CD4-positive, alpha-beta T cell treated with Interleukin-4 for 4 hours (primary cell): ENCODE measurements around the gene GFRAL.
"Not testable (repeated sequence)": the region's sequence is repeated elsewhere in the genome, so short reads cannot be mapped to it uniquely, and the experiment has no call there.

ENCODE experiments used
- DNase-seq: peaks from one replicate; pipeline ENCODE4 v3.0.0-alpha.2; 2020

Gene GFRAL

GRCh38 chr6:55327169-55327568 lies at the start of gene GFRAL:
TSS of gene GFRAL (plus strand) at chr6:55327469. CDS start at chr6:55327555, 86 bp downstream.
- no peak for DNase-seq

DNA sequence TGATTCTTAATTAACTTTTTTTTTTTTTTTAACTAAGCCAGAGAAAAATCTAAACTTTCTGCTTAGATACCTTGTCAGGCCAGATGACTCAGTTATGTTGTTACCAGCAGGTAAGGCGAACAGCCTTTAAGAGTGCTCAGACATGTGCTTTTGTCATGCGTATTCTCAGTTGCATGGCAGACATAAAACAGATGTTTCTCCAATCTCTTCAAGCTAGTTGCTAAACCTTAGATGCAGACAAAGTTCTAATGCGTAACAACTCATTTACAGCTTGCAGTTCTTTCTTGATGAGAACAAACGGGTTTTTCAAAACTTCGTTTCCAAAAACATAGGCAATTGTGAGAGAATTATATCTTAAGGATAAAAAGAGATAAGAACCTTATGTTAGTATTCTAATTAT lies 49.6 kb upstream of the GFRAL start:
- no peak for DNase-seq

DNA sequence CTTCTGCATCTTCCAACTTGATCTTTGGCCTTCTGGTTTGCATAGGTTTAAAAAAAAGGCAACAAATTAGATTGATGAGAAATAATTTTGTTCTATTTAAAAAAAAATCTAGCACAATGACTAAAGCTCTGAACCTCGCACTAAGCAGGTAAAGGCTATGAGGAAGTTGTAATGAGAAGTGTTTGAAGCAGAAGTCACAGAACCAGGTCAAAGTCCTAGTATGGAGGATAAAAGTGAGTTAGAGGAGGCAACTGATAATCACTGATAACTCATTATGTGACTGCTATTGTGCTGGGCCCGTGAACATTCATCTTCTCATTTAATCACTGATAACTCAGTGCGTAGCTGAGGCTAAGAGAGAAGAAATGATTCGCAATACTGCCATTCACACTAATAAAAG lies 46.1 kb upstream of the GFRAL start:
- DNase-seq: no peak

GRCh38 chr6:55282115-55282514 lies 45.2 kb upstream of the GFRAL start:
- DNase-seq: no peak

GRCh38 chr6:55286824-55287223 lies 40.4 kb upstream of the GFRAL start:
- DNase-seq: no peak

DNA sequence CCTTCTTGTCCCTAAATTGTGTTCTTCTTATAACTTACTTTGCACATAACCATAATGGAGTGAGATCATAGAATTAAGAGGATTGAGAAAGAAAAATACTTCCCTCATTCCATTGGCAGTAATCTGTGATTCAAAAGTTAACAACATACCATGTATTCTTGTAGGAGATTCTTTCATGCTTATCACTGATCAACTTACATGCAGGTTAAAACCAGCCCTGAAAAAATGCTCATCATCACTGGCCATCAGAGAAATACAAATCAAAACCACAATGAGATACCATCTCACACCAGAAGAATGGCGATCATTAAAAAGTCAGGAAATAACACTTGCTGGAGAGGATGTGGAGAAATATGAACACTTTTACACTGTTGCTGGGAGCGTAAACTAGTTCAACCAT lies 36.5 kb upstream of the GFRAL start:
- no peak for DNase-seq

GRCh38 chr6:55293116-55293515 lies 34.2 kb upstream of the GFRAL start:
- no peak for DNase-seq

DNA sequence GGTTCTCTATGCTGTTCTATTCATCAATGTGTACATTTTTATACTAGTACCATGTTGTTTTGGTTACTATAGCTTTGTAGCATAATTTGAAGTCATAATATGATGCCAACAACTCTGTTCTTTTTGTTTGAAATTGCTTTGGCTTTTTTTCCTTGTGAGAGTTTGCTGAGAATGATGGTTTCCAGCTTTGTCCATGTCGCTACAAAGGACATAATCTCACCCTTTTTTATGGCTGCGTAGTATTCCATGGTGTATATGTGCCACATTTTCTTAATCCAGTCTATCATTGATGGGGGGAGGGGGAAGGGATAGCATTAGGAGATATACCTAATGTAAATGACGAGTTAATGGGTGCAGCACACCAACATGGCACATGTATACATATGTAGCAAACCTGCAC lies 30.1 kb upstream of the GFRAL start:
- DNase-seq: not testable (repeated sequence)

- no peak for DNase-seq
Measured at GRCh38 chr6:55299286-55299985, 27.8 kb upstream of the GFRAL start.

DNA sequence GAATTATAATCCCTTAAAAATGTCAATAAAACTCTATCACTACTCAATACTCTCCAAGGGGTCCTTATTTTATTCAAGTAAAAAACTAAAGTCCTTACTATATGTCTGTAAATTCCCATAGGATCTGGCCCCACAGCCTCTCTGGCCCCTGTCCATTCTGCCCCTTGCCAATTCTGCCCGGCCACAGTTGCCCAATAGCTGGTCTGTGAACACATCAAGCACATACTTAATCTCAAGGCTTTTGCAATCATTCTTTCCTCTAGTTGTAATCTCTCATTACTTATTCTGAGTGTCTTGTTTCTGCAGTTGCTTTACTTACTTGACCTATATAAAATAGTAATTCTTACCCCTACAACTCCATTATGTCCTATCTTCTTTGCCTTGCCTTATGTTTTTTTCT lies 22.5 kb upstream of the GFRAL start:
- no peak for DNase-seq

- DNase-seq: no peak
Measured at GRCh38 chr6:55319961-55320695, 7.1 kb upstream of the GFRAL start.

- DNase-seq: no peak
Measured at GRCh38 chr6:55320696-55321086, 6.6 kb upstream of the GFRAL start.

DNA sequence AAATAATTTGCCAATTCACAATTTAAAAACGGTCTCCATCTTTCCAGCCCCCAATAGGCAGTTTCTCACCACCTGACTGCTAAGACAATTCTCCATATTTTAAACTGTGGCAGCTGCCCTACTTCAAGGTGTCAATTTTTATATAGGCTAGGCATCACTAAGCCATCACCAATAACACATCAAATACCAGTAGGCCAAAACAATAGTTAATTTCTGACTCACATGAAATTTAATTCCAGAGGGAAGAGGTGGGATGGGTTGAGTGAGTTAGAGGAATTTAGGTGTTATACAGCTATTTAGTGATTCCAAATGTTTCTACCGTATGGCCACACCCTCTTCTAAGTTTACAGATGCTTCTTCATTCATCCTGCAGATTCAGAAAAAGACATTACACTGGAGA lies 49.9 kb downstream of the GFRAL start:
- DNase-seq: no peak

GRCh38 chr6:55379471-55379870 lies 52.2 kb downstream of the GFRAL start:
- DNase-seq: no peak

GRCh38 chr6:55379895-55380294 lies 52.6 kb downstream of the GFRAL start:
- no peak for DNase-seq

DNA sequence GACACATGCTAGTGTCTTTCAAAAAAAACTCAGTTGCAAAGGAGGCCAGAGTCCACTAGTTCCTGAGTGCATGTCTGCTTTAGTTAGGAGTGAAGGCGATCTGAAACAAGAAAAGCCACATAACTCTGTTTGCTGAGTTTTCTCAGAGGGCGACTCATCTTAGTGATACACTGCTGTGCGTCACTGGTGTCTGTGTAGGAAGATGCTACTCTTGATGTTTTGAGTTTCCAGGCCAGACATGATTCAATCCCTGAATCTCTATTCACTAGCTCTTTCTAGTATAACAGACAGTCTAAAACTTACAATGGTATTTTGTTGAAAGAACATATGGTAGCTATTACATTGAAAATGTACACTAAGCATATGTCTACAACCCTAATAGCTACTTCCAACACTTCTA lies 60.9 kb downstream of the GFRAL start:
- DNase-seq: no peak

- DNase-seq: no peak
Measured at GRCh38 chr6:55395871-55396270, 68.6 kb downstream of the GFRAL start.

DNA sequence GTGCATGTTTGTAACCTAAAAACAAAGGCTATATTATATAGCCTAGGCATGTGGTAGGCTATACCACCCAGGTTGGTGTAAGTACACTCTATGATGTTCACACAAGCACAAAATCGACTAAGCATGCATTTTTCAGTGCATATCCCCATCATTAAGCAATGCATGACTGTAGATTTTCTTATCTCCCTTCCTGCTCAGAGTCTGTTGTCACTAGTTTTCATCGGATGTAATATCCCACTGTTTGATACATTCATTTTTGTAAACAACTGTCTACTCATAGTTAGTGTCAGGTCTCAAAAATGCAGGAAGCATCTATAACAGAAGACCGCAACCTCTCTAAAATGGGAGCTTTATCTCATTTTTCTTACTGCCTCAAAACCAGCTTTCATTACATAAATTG lies 70.7 kb downstream of the GFRAL start:
- no peak for DNase-seq

- no peak for DNase-seq
Measured at GRCh38 chr6:55399351-55399750, 72.1 kb downstream of the GFRAL start.

DNA sequence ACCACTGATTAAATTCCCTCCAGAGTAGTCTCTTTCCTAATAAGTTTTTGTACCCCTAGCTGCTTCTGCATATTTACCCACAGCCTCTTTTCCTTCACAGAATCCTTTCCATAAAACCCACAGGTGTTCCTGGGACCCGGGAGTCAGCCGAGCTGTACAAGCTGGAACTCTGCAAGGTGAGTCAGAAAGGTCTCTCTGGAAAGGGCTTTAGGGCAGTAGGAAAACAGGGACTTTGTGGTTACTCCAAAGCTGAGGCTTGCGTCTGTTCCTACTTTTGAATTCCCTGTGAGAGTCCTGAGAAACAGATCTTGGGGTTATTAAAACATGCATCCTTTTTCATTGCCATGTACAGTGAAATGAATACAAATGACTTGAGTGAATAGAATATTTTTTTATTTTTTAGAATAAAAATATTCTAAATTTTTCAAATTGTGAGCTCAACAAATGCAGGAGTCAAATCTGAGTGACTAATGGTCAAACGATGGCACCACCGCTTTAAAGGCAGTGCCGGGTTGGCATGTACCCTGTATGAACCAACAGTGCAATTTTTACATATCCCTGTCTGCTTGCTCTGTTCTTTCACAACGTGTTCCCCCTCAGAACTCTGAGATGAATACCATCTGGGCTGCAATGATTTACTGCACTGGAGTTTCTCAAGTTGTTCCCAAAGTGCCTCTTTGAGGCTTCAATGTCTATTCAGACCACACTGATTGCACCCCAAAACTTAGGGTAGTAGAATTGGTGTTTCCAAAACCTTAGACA lies 78.4 kb downstream of the GFRAL start:
- DNase-seq: no peak

DNA sequence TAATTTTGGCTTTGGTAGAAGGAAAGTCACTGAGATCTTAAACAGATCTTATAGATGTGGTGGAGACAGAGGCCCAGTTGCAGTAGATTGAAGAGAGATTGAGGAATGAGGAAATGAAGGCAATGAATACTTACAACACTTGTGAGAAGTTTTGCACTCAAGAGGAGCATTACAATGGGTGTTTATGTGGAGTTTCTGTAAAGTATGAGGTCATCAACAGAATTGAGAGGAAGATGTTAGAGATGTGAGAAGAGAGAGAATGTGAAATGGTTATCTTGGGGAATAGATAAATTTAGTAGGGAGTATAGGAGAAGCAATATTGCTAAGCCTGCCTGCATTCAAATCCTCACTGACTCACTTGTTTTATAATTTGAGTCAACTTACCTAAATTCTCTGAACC lies 83.4 kb downstream of the GFRAL start:
- DNase-seq: no peak

- no peak for DNase-seq
Measured at GRCh38 chr6:55423933-55424332, 96.7 kb downstream of the GFRAL start.

- no peak for DNase-seq
Measured at GRCh38 chr6:55433446-55434130, 106.3 kb downstream of the GFRAL start.
